B cell (primary cell): ENCODE results near the gene CD151. TPM values are rescaled to one million over a fixed set of nuclear protein-coding genes. Genes with fewer than 3 reads are reported as not detected.
A peak's percentile ranks its signal among the peaks of the same experiment; 100 is the strongest.

Source experiments
- ATAC-seq: fragments of 200-7000 bp; cut with Tn5 transposase; one replicate; pipeline ENCODE4 v1.10.0; 2021; ENCODE audit warnings: low read depth, mild to moderate bottlenecking, moderate number of reproducible peaks, moderate library complexity
- CTCF ChIA-PET: fragments of 350-600 bp; sonication (Branson Sonifier 250); formaldehyde crosslinking; loops from one replicate; lab custom pipeline; 2021; ENCODE audit warnings: antibody characterized with exemption, inconsistent platforms; lab: Charles Lee
- POLR2A ChIA-PET: fragments of 350-600 bp; sonication (Branson Sonifier 250); formaldehyde crosslinking; loops from one replicate; lab custom pipeline; 2021; ENCODE audit warnings: antibody characterized with exemption; lab: Charles Lee
- DNase-seq: peaks from one replicate; pipeline ENCODE4 v3.0.0; 2013
- H2AFZ ChIP-seq: 2 replicates; pipeline ENCODE4 v1.6.1; 2012; ENCODE audit warnings: mild to moderate bottlenecking, low read depth, low read length; ENCODE audit not compliant: insufficient read depth, poor library complexity, severe bottlenecking
- H3K27ac ChIP-seq, 2 donors: 1 replicate in 1 of 2; 2 replicates in 1 of 2; pipeline ENCODE4 v1.5.1; 2012 to 2013; ENCODE audit warnings: low read length in 2 of 2, mild to moderate bottlenecking in 2 of 2, moderate library complexity in 1 of 2
- H3K27me3 ChIP-seq, 4 experiments: fragments of 200-600 bp in 1 of 4; sonication (generic) in 1 of 4; replicated peaks in 1 of 4; 1 replicate in 2 of 4; 2 replicates in 2 of 4; pipeline versions ENCODE4 v1.6.1 to v1.7.0; 2013 to 2016; ENCODE audit warnings: low read length in 3 of 4, mild to moderate bottlenecking in 2 of 4, mixed read lengths in 1 of 4, moderate library complexity in 1 of 4; ENCODE audit not compliant: insufficient read depth in 4 of 4, control insufficient read depth in 3 of 4; ENCODE audit errors: control extremely low read depth in 1 of 4
- H3K36me3 ChIP-seq, 2 experiments: replicated peaks in 1 of 2; 1 replicate in 1 of 2; 2 replicates in 1 of 2; pipeline versions ENCODE4 v1.6.1 to v1.7.1; 2013; ENCODE audit warnings: low read length in 1 of 2; ENCODE audit not compliant: insufficient read depth in 2 of 2, control insufficient read depth in 1 of 2; ENCODE audit errors: control extremely low read depth in 1 of 2, extremely low read depth in 1 of 2
- H3K4me1 ChIP-seq, 2 donors: fragments of 200-600 bp in 1 of 2; sonication (generic) in 1 of 2; 1 replicate in 1 of 2; 2 replicates in 1 of 2; pipeline versions ENCODE4 v1.5.1 to v1.6.1; 2013 to 2017; ENCODE audit warnings: low read length in 2 of 2; ENCODE audit not compliant: control insufficient read depth in 2 of 2, insufficient read depth in 2 of 2
- H3K4me2 ChIP-seq: replicated peaks from 2 replicates; pipeline ENCODE3; 2012; ENCODE audit warnings: mild to moderate bottlenecking, low read depth, low read length; ENCODE audit not compliant: poor library complexity, severe bottlenecking
- H3K4me3 ChIP-seq, 5 experiments: fragments of 200-600 bp in 1 of 5; sonication (generic) in 1 of 5; 1 replicate in 3 of 5; 2 replicates in 2 of 5; pipeline versions ENCODE4 v1.5.1 to v1.7.0; 2011 to 2016; ENCODE audit warnings: low read length in 4 of 5, mild to moderate bottlenecking in 4 of 5, low read depth in 2 of 5, control low read depth in 1 of 5, moderate library complexity in 1 of 5; ENCODE audit not compliant: insufficient read depth in 1 of 5; ENCODE audit errors: control extremely low read depth in 1 of 5, extremely low read depth in 1 of 5
- H3K79me2 ChIP-seq: fragments of 200-600 bp; sonication (generic); one replicate; pipeline ENCODE4 v1.6.0; 2016; ENCODE audit warnings: low read length; ENCODE audit not compliant: control insufficient read depth, insufficient read depth
- H3K9ac ChIP-seq: fragments of 200-600 bp; sonication (generic); 2 replicates; pipeline ENCODE4 v1.6.1; 2017; ENCODE audit warnings: mild to moderate bottlenecking, low read length, moderate library complexity
- H3K9me3 ChIP-seq, 3 donors: one replicate each; pipeline versions ENCODE4 v1.6.1 to v1.7.1; 2013; ENCODE audit warnings: low read length in 2 of 3; ENCODE audit not compliant: control insufficient read depth in 2 of 3, insufficient read depth in 1 of 3; ENCODE audit errors: control extremely low read depth in 1 of 3
- H4K20me1 ChIP-seq: 2 replicates; pipeline ENCODE4 v1.6.0; 2012; ENCODE audit warnings: mild to moderate bottlenecking, low read length; ENCODE audit not compliant: insufficient read depth, control insufficient read depth, poor library complexity, severe bottlenecking
- H3K27ac Mint-ChIP-seq: one replicate; pipeline ENCODE4 v1.8.0; 2021; ENCODE audit warnings: mixed read lengths
- H3K27me3 Mint-ChIP-seq: one replicate; pipeline ENCODE4 v1.8.0; 2021; ENCODE audit warnings: mixed read lengths
- H3K4me1 Mint-ChIP-seq: one replicate; pipeline ENCODE4 v1.8.0; 2021; ENCODE audit warnings: mixed read lengths
- H3K4me3 Mint-ChIP-seq: one replicate; pipeline ENCODE4 v1.8.0; 2021; ENCODE audit warnings: mixed read lengths
- H3K9me3 Mint-ChIP-seq: one replicate; pipeline ENCODE4 v1.8.0; 2022; ENCODE audit warnings: mixed read lengths; ENCODE audit not compliant: insufficient read depth
- EZH2 ChIP-seq: IDR thresholded peaks from 2 replicates; pipeline ENCODE4 v1.6.1; 2012; ENCODE audit warnings: borderline replicate concordance, low read depth, mild to moderate bottlenecking, moderate library complexity, low read length; ENCODE audit not compliant: insufficient read depth, poor library complexity, severe bottlenecking
- WGBS: methylation state at CpG from one replicate; pipeline ENCODE4 v1.1.5; 2013; ENCODE audit warnings: missing lambda C conversion rate; ENCODE audit not compliant: insufficient coverage; 5-methylcytosine and 5-hydroxymethylcytosine counted together
- intact Hi-C: fragments of 100-400 bp; cut with micrococcal nuclease; formaldehyde crosslinking; loops from one replicate; pipeline ENCODE4 v1.10.0; 2022
- polyA plus RNA-seq: library from polyadenylated mRNA; depleted of rRNA; stranded (reverse); fragments of >200 nt; gene quantifications from 2 replicates; pipeline ENCODE4 v1.2.3, GENCODE V29; 2012
- total RNA-seq, 2 donors: library from RNA; stranded (reverse); fragments of 120-200 nt in 1 of 2; gene quantifications; 1 replicate in 1 of 2; 2 replicates in 1 of 2; pipeline versions ENCODE4 v1.2.3 to v1.2.4, GENCODE V29; 2013 to 2022
- TF ChIP-seq, protein P1 (sequence below): fragments of 200-600 bp; IDR thresholded peaks from one replicate; pipeline ENCODE4 v1.8.0; 2022; ENCODE audit warnings: antibody characterized with exemption, mild to moderate bottlenecking

CD151 gene
- total and polyA plus RNA-seq, 2 donors (not counting 1 experiment from before 2014, with no cell fraction given): 24.4 to 25.5 TPM

DNA sequence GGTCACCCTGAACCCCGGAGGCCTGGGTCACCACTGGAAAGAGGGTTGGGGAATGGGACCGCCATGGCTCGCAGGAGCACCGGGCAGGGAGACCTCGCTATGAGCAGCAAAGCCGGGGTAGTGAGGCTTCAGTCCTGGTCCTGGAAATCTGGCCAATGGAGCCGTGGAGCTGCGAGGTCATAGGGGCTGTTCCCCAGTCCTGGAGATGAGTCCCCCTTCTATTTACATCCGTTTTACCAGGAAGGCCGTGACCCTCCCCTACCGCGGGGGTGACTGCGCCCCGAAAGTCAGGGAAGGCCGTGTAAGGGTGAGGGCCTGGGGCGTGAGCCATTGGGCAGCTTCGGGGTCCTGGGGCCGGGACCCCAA is 28.2 kb upstream of the CD151 start:
- Histone ChIP-seq H3K9me3 (no peaks in the 10 kb centered on the region), H3K27me3 (no peaks in the 10 kb centered on the region), H3K4me3 (peak overlapping the region; percentile 22 to 71 (median 71)), H2AFZ (peak overlapping the region; percentile 74), H3K4me2 (peak overlapping the region; percentile 97), H4K20me1 (peaks cover 38% of the 10 kb centered on the region), H3K4me1 (peaks cover 16 to 29% of the 10 kb centered on the region in 2 donors), H3K79me2 (peaks cover 58% of the 10 kb centered on the region), H3K27ac (peak overlapping the region; percentile 20 to 75), H3K9ac (peak overlapping the region; percentile 71), H3K36me3 (peaks cover 0 to 9% of the 10 kb centered on the region in 2 experiments)
- ATAC-seq: no peak
- Mint-ChIP-seq H3K9me3 (no peaks in the 10 kb centered on the region), H3K4me3 (peak overlapping the region; percentile 80), H3K4me1 (peaks cover 23% of the 10 kb centered on the region), H3K27me3 (no peaks in the 10 kb centered on the region), H3K27ac (peak overlapping the region; percentile 81)
- intact Hi-C loops: loop anchor here (2.0 kb wide), 1 partner anchor 188 kb away; no protein-coding TSS in a partner anchor
- TF ChIP-seq EZH2: no peak
- TF ChIP-seq, protein P1, sequence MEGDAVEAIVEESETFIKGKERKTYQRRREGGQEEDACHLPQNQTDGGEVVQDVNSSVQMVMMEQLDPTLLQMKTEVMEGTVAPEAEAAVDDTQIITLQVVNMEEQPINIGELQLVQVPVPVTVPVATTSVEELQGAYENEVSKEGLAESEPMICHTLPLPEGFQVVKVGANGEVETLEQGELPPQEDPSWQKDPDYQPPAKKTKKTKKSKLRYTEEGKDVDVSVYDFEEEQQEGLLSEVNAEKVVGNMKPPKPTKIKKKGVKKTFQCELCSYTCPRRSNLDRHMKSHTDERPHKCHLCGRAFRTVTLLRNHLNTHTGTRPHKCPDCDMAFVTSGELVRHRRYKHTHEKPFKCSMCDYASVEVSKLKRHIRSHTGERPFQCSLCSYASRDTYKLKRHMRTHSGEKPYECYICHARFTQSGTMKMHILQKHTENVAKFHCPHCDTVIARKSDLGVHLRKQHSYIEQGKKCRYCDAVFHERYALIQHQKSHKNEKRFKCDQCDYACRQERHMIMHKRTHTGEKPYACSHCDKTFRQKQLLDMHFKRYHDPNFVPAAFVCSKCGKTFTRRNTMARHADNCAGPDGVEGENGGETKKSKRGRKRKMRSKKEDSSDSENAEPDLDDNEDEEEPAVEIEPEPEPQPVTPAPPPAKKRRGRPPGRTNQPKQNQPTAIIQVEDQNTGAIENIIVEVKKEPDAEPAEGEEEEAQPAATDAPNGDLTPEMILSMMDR: no peak
- POLR2A ChIA-PET: interaction anchor here (0.7 to 1.3 kb wide), 2 partner anchors 8 to 269 kb away, joined by 3 to 4 read pairs; partner anchors contain the start of gene HRAS
- CTCF ChIA-PET: interaction anchor here (0.8 to 1.1 kb wide), 2 partner anchors 78 to 121 kb away, joined by 3 to 4 read pairs; partner anchors contain the start of gene AP2A2
- WGBS: 9% methylated on average over 16 of the region's 18 CpGs
- DNase-seq: no peak
